Loucy (cell line): ENCODE data around the gene PDZRN3.
"Not testable (repeated sequence)": the region's sequence is repeated elsewhere in the genome, so short reads cannot be mapped to it uniquely, and the experiment has no call there.

Source experiments
- H2AFZ ChIP-seq: fragments of 200-600 bp; sonication (generic); 2 replicates; pipeline ENCODE4 v1.6.0; 2016; ENCODE audit warnings: antibody characterized with exemption, mild to moderate bottlenecking, low read length, moderate library complexity
- H3F3A ChIP-seq: fragments of 200-600 bp; 2 replicates; pipeline ENCODE4 v1.6.0; 2016; ENCODE audit warnings: antibody characterized with exemption, low read depth, mild to moderate bottlenecking
- H3K27me3 ChIP-seq: fragments of 200-600 bp; sonication (generic); 2 replicates; pipeline ENCODE4 v1.6.1; 2014; ENCODE audit warnings: low read length, mild to moderate bottlenecking; ENCODE audit not compliant: insufficient read depth, poor library complexity, severe bottlenecking
- H3K36me3 ChIP-seq: fragments of 200-600 bp; sonication (generic); 2 replicates; pipeline ENCODE4 v1.6.1; 2016; ENCODE audit warnings: low read length; ENCODE audit not compliant: insufficient read depth
- H3K4me1 ChIP-seq: fragments of 200-600 bp; sonication (generic); 2 replicates; pipeline ENCODE4 v1.5.1; 2014; ENCODE audit warnings: low read length, mild to moderate bottlenecking; ENCODE audit not compliant: insufficient read depth, poor library complexity, severe bottlenecking
- H3K4me2 ChIP-seq: fragments of 200-600 bp; sonication (generic); 2 replicates; pipeline ENCODE4 v1.6.0; 2014; ENCODE audit warnings: antibody characterized with exemption, low read length, low read depth, mild to moderate bottlenecking; ENCODE audit not compliant: poor library complexity, severe bottlenecking
- H3K4me3 ChIP-seq: fragments of 200-600 bp; sonication (generic); 2 replicates; pipeline ENCODE4 v1.5.1; 2014; ENCODE audit warnings: low read length, mild to moderate bottlenecking, mixed read lengths; ENCODE audit not compliant: poor library complexity, severe bottlenecking
- H3K79me2 ChIP-seq: fragments of 200-600 bp; sonication (generic); 2 replicates; pipeline ENCODE4 v1.6.1; 2014; ENCODE audit warnings: low read length; ENCODE audit not compliant: insufficient read depth
- H3K9ac ChIP-seq: fragments of 200-600 bp; sonication (generic); 2 replicates; pipeline ENCODE4 v1.6.0; 2014; ENCODE audit warnings: mild to moderate bottlenecking, low read depth, low read length, moderate library complexity; ENCODE audit not compliant: poor library complexity, severe bottlenecking
- H3K9me2 ChIP-seq: fragments of 200-600 bp; sonication (generic); replicated peaks from 2 replicates; pipeline ENCODE4 v1.6.1; 2016; ENCODE audit warnings: low read depth, low read length, mixed read lengths
- H3K9me3 ChIP-seq: fragments of 200-600 bp; sonication (generic); 2 replicates; pipeline ENCODE4 v1.6.1; 2014; ENCODE audit warnings: mild to moderate bottlenecking, antibody characterized with exemption, low read length, low read depth; ENCODE audit not compliant: insufficient read depth
- H4K20me1 ChIP-seq: fragments of 200-600 bp; sonication (generic); 2 replicates; pipeline ENCODE4 v1.6.0; 2014; ENCODE audit warnings: antibody characterized with exemption, low read length, mild to moderate bottlenecking; ENCODE audit not compliant: insufficient read depth, poor library complexity, severe bottlenecking
- EZH2phosphoT487 ChIP-seq: fragments of 200-600 bp; IDR thresholded peaks from 2 replicates; pipeline ENCODE4 v1.6.1; 2018; ENCODE audit warnings: antibody characterized with exemption, mild to moderate bottlenecking, moderate library complexity, borderline replicate concordance
- TF ChIP-seq, protein P1 (sequence below): fragments of 200-600 bp; sonication (generic); conservative IDR thresholded peaks from 2 replicates; pipeline ENCODE4 v1.5.1; 2014; ENCODE audit warnings: mild to moderate bottlenecking, antibody characterized with exemption, low read length

The PDZRN3 gene

DNA sequence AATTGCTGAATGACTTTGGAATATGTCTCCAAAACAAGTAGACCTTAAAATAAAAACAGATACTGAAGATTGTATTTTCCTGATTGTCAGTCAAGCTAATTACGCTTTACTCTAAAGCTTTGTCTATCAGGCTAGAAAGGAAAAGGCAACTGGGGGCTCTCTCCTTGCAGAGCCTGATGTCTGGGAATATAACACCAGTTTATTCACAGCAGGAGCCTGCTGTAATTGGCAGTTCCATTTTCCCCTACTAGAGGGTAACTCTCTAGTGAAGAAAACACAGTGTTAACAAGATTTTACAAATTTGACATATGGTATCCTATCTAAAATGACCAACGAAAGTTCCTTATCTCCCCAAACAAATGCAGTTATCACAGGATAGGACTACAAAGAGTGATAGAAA lies 158.8 kb downstream of the PDZRN3 start:
- Histone ChIP-seq H2AFZ (no peak overlapping the region), H3K4me1 (no peaks in the 10 kb centered on the region), H3K4me2 (no peak overlapping the region), H3K36me3 (no peaks in the 10 kb centered on the region), H3K9ac (no peak overlapping the region), H3K79me2 (no peaks in the 10 kb centered on the region), H4K20me1 (no peaks in the 10 kb centered on the region), H3K9me3 (no peaks in the 10 kb centered on the region), H3K9me2 (no peaks in the 10 kb centered on the region), H3F3A (no peaks in the 10 kb centered on the region), H3K4me3 (no peak overlapping the region), H3K27me3 (peaks cover 23% of the 10 kb centered on the region)
- TF ChIP-seq, protein P1, sequence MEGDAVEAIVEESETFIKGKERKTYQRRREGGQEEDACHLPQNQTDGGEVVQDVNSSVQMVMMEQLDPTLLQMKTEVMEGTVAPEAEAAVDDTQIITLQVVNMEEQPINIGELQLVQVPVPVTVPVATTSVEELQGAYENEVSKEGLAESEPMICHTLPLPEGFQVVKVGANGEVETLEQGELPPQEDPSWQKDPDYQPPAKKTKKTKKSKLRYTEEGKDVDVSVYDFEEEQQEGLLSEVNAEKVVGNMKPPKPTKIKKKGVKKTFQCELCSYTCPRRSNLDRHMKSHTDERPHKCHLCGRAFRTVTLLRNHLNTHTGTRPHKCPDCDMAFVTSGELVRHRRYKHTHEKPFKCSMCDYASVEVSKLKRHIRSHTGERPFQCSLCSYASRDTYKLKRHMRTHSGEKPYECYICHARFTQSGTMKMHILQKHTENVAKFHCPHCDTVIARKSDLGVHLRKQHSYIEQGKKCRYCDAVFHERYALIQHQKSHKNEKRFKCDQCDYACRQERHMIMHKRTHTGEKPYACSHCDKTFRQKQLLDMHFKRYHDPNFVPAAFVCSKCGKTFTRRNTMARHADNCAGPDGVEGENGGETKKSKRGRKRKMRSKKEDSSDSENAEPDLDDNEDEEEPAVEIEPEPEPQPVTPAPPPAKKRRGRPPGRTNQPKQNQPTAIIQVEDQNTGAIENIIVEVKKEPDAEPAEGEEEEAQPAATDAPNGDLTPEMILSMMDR = no peak
- no peak for TF ChIP-seq EZH2phosphoT487

DNA sequence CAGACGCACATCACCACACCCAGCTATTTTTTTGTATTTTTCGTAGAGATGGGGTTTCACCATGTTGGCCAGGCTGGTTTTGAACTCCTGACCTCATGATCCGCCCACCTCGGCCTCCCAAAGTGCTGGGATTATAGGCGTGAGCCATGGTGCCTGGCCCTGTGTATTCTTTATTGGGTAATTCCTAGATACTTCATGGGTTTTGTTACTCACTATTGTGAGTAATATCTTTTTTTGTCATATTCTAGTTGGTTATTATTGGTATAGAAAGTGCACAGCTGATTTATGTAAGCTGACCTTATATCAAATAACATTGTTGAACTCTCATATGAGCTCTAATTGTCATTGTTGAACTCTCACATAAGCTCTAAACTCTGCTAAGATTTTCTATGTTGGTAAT lies 160.6 kb downstream of the PDZRN3 start:
- H3K27me3 ChIP-seq = peaks cover 16% of the 10 kb centered on the region
- not testable (repeated sequence) for H3K4me2 ChIP-seq, H3K36me3 ChIP-seq, H3K4me1 ChIP-seq, H3K4me3 ChIP-seq, H2AFZ ChIP-seq, H3K9me3 ChIP-seq, H4K20me1 ChIP-seq, H3K9me2 ChIP-seq, H3F3A ChIP-seq, H3K9ac ChIP-seq, H3K79me2 ChIP-seq

DNA sequence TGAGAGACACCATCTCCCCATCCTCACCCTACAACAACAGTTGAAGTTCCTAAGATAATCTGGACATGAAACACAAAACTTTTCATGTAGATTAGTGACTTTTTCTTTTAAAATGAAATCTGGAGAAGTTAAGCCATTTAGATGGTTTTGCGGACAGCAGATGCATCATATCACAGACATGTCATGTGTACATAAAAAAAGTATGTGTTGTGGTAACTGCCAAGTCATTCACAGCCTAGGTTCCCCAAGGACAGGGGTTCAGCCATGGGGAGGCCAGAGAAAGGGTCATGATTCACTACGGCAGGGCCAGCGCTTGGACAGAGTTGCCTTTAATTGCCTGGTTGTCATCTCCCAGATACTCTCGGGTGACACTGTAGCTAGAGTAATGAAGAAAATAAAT lies 163.2 kb downstream of the PDZRN3 start:
- Histone ChIP-seq H3K36me3 (no peaks in the 10 kb centered on the region), H3K79me2 (no peaks in the 10 kb centered on the region), H3K9me2 (no peaks in the 10 kb centered on the region), H2AFZ (no peak overlapping the region), H3K4me2 (no peak overlapping the region), H3K9ac (no peak overlapping the region), H3K4me3 (no peak overlapping the region), H3K9me3 (no peaks in the 10 kb centered on the region), H4K20me1 (no peaks in the 10 kb centered on the region), H3K27me3 (peaks cover 7% of the 10 kb centered on the region), H3K4me1 (no peaks in the 10 kb centered on the region), H3F3A (no peaks in the 10 kb centered on the region)
- TF ChIP-seq EZH2phosphoT487 = no peak
- TF ChIP-seq, protein P1 = no peak

DNA sequence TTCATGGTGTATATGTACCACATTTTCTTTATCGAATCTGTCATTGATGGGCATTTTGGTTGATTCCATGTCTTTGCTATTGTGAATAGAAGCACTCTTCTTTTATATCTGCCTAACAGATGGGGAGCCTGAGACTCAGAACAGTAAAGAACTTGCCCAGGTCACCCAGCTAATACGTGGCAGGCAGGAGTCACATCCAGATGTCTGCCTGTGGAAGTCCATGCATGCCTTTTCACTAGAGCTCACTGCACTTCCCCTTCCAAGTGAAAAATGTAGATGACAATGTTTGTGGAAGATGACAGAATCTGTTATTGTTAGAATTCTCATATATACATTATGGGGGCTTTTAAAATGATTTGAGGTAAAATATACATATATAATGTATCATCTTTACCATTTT lies 165.0 kb downstream of the PDZRN3 start:
- no peaks in the 10 kb centered on the region for H3F3A ChIP-seq
- H3K9ac ChIP-seq = no peak overlapping the region
- H3K4me1 ChIP-seq = no peaks in the 10 kb centered on the region
- TF ChIP-seq, protein P1 = no peak
- no peak for TF ChIP-seq EZH2phosphoT487
- H2AFZ ChIP-seq = no peak overlapping the region
- no peak overlapping the region for H3K4me3 ChIP-seq
- H3K27me3 ChIP-seq = no peaks in the 10 kb centered on the region
- no peaks in the 10 kb centered on the region for H3K36me3 ChIP-seq
- no peaks in the 10 kb centered on the region for H4K20me1 ChIP-seq
- H3K9me3 ChIP-seq = no peaks in the 10 kb centered on the region
- no peaks in the 10 kb centered on the region for H3K79me2 ChIP-seq
- no peaks in the 10 kb centered on the region for H3K9me2 ChIP-seq
- H3K4me2 ChIP-seq = no peak overlapping the region
